EH (cell line): ENCODE measurements around the gene CSTF2T.

Experiments
- DNase-seq: peaks from one replicate; pipeline ENCODE4 v3.0.0-alpha.2; 2015; ENCODE audit warnings: low read depth

Gene CSTF2T

GRCh38 chr10:51649064-51649463 is 50.3 kb downstream of the CSTF2T start:
- DNase-seq: peak; percentile 20
